Neutrophil (primary cell): ENCODE measurements around the gene ADAMTS17.

Source experiments
- H3K27ac ChIP-seq: fragments of 200-600 bp; sonication (generic); 2 replicates; pipeline ENCODE4 v1.5.1; 2016; ENCODE audit warnings: mild to moderate bottlenecking, moderate library complexity
- H3K27me3 ChIP-seq: fragments of 200-600 bp; sonication (generic); 2 replicates; pipeline ENCODE4 v1.6.0; 2016; ENCODE audit warnings: mild to moderate bottlenecking
- H3K36me3 ChIP-seq: fragments of 200-600 bp; sonication (generic); 2 replicates; pipeline ENCODE4 v1.5.1; 2017
- H3K4me1 ChIP-seq, 2 experiments: fragments of 200-600 bp in 1 of 2; sonication (generic) in 1 of 2; 1 replicate in 1 of 2; 2 replicates in 1 of 2; pipeline versions ENCODE4 v1.5.1 to v1.6.1; 2013 to 2016; ENCODE audit warnings: low read depth in 1 of 2, low read length in 1 of 2, mild to moderate bottlenecking in 1 of 2, moderate library complexity in 1 of 2; ENCODE audit not compliant: control insufficient read depth in 1 of 2, insufficient read depth in 1 of 2
- H3K4me3 ChIP-seq, 2 experiments: fragments of 200-600 bp in 1 of 2; sonication (generic) in 1 of 2; 1 replicate in 1 of 2; 2 replicates in 1 of 2; pipeline ENCODE4 v1.5.1; 2013 to 2016; ENCODE audit warnings: low read depth in 1 of 2, low read length in 1 of 2, mild to moderate bottlenecking in 1 of 2, moderate library complexity in 1 of 2
- H3K9me3 ChIP-seq: fragments of 200-600 bp; sonication (generic); 2 replicates; pipeline ENCODE4 v1.5.1; 2016
- TF ChIP-seq, protein P1 (sequence below): fragments of 200-600 bp; sonication (generic); IDR thresholded peaks from 2 replicates; pipeline ENCODE4 v1.5.1; 2016; ENCODE audit warnings: antibody characterized with exemption

The ADAMTS17 gene

DNA sequence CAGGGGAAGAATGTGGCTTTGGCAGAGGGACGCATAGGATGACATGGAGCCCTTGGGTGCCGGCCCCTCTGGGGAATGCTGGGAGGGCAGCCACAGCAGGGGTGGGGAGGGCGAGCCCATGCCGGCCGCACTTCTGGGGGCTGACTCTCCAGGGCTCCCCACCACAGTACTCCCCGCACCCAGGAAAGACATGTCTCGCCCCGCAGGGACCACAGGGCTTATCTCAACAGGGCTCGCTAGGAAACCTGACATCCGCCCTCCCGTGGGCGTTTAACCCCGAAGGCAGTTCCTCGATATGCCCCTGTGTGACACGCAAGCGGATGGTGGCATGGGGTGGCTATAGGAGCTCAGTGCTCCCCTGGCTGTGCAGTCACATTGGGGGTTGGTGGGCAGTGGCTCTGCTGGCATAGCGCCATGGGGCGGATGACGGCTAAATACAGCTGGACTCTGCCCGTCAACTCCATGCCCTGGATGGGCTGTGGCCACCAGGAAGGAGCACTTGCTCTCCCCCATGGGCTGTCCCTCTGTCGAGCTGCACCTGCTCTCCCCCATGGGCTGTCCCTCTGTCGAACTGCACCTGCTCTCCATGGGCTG, 141.4 kb downstream of the ADAMTS17 start:
- H3K4me1 ChIP-seq = no peaks in the 10 kb centered on the region
- H3K27me3 ChIP-seq = peaks cover 5% of the 10 kb centered on the region
- no peaks in the 10 kb centered on the region for H3K36me3 ChIP-seq
- TF ChIP-seq, protein P1, sequence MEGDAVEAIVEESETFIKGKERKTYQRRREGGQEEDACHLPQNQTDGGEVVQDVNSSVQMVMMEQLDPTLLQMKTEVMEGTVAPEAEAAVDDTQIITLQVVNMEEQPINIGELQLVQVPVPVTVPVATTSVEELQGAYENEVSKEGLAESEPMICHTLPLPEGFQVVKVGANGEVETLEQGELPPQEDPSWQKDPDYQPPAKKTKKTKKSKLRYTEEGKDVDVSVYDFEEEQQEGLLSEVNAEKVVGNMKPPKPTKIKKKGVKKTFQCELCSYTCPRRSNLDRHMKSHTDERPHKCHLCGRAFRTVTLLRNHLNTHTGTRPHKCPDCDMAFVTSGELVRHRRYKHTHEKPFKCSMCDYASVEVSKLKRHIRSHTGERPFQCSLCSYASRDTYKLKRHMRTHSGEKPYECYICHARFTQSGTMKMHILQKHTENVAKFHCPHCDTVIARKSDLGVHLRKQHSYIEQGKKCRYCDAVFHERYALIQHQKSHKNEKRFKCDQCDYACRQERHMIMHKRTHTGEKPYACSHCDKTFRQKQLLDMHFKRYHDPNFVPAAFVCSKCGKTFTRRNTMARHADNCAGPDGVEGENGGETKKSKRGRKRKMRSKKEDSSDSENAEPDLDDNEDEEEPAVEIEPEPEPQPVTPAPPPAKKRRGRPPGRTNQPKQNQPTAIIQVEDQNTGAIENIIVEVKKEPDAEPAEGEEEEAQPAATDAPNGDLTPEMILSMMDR = no peak
- H3K27ac ChIP-seq = no peak overlapping the region
- H3K9me3 ChIP-seq = no peaks in the 10 kb centered on the region
- H3K4me3 ChIP-seq = no peak overlapping the region

DNA sequence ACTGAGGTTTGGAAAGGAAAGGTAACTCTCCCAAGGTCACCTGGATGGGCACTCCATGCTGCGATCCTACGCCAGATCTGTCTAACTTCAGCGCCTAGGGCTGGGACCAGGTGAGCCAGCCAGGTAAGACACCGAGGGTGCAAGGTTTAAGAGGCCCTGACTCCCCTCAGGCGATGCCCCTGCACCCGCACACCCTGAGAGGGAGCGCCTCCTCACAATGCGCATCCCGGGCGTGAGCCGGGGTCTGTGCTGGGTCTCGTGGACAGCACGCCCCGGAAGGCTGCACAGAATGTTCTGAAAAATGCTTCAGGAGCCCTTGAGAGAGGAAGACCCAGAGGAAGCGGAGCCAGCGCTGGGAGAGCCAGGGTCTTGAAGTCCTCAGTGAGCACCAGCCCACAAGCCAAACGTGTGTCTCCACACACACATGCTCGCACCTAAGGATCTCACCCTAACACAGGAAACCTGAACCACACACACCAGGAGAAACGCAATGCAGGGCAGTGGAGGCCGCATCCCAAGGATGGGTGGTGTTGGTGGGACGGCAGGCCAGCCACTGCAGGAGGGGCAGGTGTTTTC, 142.0 kb downstream of the ADAMTS17 start:
- no peaks in the 10 kb centered on the region for H3K9me3 ChIP-seq
- peaks cover 5% of the 10 kb centered on the region for H3K27me3 ChIP-seq
- no peaks in the 10 kb centered on the region for H3K36me3 ChIP-seq
- no peak overlapping the region for H3K27ac ChIP-seq
- no peaks in the 10 kb centered on the region for H3K4me1 ChIP-seq
- no peak overlapping the region for H3K4me3 ChIP-seq
- TF ChIP-seq, protein P1 = no peak

DNA sequence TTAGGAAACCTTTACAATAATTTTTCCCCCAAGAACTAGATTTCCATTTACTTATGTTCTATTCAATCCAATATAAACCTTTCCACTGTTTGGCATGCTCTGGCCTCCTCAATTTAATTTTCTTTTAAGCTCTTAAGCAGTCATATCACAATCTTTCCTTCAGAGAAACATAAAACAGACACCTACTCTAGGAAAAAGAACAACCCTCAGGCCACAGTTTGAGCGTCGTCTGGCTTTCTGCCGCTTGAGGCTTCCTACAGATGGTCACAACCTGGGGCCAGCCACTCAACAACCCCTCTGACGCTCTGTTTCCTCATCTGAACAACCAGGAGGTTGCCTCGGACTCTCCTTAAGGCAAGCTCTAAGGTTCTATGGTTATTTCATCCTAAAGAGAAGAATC, 143.3 kb downstream of the ADAMTS17 start:
- no peaks in the 10 kb centered on the region for H3K9me3 ChIP-seq
- no peaks in the 10 kb centered on the region for H3K4me1 ChIP-seq
- no peaks in the 10 kb centered on the region for H3K36me3 ChIP-seq
- TF ChIP-seq, protein P1 = no peak
- peaks cover 5% of the 10 kb centered on the region for H3K27me3 ChIP-seq
- H3K4me3 ChIP-seq = no peak overlapping the region
- H3K27ac ChIP-seq = no peak overlapping the region

DNA sequence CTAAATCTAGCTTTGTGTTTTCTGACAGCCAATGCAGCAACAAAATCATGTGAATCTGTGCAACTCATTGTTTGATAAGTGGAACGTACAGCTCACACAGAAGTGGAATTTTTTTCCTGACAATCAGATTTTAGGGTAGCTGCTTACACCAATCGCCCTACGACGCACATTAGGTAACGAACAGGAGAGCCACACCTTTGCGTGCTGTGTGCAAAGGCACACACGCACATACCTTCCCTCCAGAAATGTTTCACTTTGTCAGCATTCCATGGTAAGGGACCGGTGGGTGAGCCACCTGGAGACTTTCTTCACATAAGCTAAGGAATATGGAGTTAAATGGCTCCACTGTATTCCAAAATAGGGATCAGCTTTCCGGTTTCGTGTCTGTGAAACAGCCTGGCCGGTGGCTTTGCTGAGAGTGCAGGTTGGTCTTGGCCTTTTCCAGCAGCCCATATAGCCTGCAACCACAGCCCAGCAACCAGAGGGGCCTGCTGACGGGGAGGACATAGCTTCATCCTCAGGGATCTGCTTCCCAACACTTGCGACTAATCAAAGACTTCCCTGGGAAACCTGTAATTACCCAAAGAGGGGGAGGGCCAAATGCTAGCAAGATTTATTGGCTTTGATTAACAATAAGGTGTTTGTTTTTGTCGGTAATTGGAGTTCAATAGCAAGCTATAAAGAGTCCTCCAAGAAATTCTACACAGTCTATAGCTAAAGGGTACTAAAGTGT, 145.3 kb downstream of the ADAMTS17 start:
- Histone ChIP-seq H3K27me3 (peaks cover 5% of the 10 kb centered on the region), H3K4me1 (no peaks in the 10 kb centered on the region), H3K27ac (no peak overlapping the region), H3K4me3 (no peak overlapping the region), H3K9me3 (no peaks in the 10 kb centered on the region), H3K36me3 (no peaks in the 10 kb centered on the region)
- TF ChIP-seq, protein P1 = no peak

DNA sequence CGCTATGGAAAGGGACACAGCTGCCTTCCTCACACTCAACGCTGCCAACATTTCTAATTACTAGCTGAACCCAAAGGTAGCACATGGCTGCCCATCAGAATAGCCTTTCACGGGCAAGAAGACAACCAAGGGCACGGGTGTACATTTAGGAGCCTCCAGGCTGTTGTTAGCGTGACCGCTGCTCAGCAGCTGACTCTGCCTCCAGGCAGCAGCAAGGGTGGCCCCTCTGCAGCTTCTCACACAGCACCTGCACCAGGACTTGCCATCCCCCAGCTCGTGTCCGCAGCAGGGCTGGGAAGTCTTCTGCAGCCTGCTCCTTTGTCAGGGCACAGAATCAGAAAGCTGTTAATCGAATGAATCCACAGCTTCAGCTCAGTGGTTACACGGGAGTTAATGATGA, 146.8 kb downstream of the ADAMTS17 start:
- H3K4me1 ChIP-seq = no peaks in the 10 kb centered on the region

More for the DNA sequence above, 146.8 kb downstream of the ADAMTS17 start:
- H3K9me3 ChIP-seq = no peaks in the 10 kb centered on the region
- H3K27ac ChIP-seq = no peak overlapping the region
- TF ChIP-seq, protein P1 = no peak
- H3K36me3 ChIP-seq = no peaks in the 10 kb centered on the region
- H3K27me3 ChIP-seq = peaks cover 5% of the 10 kb centered on the region
- no peak overlapping the region for H3K4me3 ChIP-seq
